Fibroblast of lung (primary cell): ENCODE results near the gene CLSTN2.

Experiments used
- EZH2 ChIP-seq: IDR thresholded peaks from 2 replicates; pipeline ENCODE4 v1.5.1; 2012; ENCODE audit warnings: low read length, control low read depth, mild to moderate bottlenecking; ENCODE audit errors: missing control alignments
- TF ChIP-seq, protein P1 (sequence below), 2 donors: IDR thresholded peaks in 1 of 2; conservative IDR thresholded peaks in 1 of 2; 1 replicate in 1 of 2; 2 replicates in 1 of 2; pipeline ENCODE4 v1.5.1; 2011 to 2012; ENCODE audit warnings: low read length in 2 of 2, control low read depth in 1 of 2, inconsistent platforms in 1 of 2, low read depth in 1 of 2, mild to moderate bottlenecking in 1 of 2

DNA sequence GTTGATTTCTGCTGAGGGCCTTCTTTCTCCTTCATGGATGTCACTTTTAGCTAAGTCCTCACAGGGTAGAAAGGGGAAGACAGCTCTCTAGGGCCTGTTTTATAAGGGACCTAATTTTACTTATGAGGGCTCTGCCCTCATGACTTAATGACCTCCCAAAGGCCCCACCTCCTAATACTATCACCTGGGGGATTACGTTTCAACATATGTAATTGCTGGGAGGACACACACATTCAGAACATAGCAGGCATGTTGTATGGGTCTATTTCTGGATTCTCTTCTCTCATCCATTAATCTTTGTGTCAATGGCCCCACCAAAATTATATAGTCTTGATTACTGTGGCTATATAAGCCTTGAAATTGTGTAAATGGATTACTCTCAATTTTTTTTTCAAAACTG is 255.0 kb downstream of the CLSTN2 start:
- TF ChIP-seq EZH2 = no peak
- TF ChIP-seq, protein P1, sequence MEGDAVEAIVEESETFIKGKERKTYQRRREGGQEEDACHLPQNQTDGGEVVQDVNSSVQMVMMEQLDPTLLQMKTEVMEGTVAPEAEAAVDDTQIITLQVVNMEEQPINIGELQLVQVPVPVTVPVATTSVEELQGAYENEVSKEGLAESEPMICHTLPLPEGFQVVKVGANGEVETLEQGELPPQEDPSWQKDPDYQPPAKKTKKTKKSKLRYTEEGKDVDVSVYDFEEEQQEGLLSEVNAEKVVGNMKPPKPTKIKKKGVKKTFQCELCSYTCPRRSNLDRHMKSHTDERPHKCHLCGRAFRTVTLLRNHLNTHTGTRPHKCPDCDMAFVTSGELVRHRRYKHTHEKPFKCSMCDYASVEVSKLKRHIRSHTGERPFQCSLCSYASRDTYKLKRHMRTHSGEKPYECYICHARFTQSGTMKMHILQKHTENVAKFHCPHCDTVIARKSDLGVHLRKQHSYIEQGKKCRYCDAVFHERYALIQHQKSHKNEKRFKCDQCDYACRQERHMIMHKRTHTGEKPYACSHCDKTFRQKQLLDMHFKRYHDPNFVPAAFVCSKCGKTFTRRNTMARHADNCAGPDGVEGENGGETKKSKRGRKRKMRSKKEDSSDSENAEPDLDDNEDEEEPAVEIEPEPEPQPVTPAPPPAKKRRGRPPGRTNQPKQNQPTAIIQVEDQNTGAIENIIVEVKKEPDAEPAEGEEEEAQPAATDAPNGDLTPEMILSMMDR (conservative IDR thresholded peaks at IDR 0.05 in 1 of 2, IDR thresholded peaks at IDR 0.05 in 1 of 2; ENCODE audit: low read depth in 1 of 2, low read length in 2 of 2) = no peak
